GM18951 (cell line): ENCODE measurements around the gene CELSR1.

ENCODE experiments used
- POLR2A ChIP-seq: IDR thresholded peaks from 4 replicates; pipeline ENCODE4 v1.6.1; 2011; ENCODE audit warnings: mild to moderate bottlenecking; ENCODE audit not compliant: insufficient read length, insufficient read depth; ENCODE audit errors: extremely low read depth
- in situ Hi-C: fragments of 300-500 bp; cut with MboI; formaldehyde crosslinking; loops from one replicate; pipeline ENCODE4 v1.12.0; 2022; ENCODE audit warnings: low sequenced_read_pairs, mixed read lengths, inconsistent platforms; ENCODE audit not compliant: unreplicated experiment

The CELSR1 gene

GRCh38 chr22:46346680-46347405 lies 190.6 kb downstream of the CELSR1 start:
- TF ChIP-seq POLR2A = no peak
- in situ Hi-C loops = no loop called here

- in situ Hi-C loops = no loop called here
- no peak for TF ChIP-seq POLR2A
Measured at GRCh38 chr22:46340676-46341075, 196.7 kb downstream of the CELSR1 start.

GRCh38 chr22:46339956-46340355 lies 197.5 kb downstream of the CELSR1 start:
- in situ Hi-C loops = no loop called here
- no peak for TF ChIP-seq POLR2A

GRCh38 chr22:46338636-46339035 lies 198.8 kb downstream of the CELSR1 start:
- no peak for TF ChIP-seq POLR2A
- in situ Hi-C loops = no loop called here

GRCh38 chr22:46337870-46338269 lies 199.6 kb downstream of the CELSR1 start:
- in situ Hi-C loops = no loop called here
- TF ChIP-seq POLR2A = no peak

- TF ChIP-seq POLR2A = no peak
- in situ Hi-C loops = no loop called here
Measured at GRCh38 chr22:46336119-46337078, 201.0 kb downstream of the CELSR1 start.

GRCh38 chr22:46335201-46336118 lies 202.0 kb downstream of the CELSR1 start, which contains the start of gene TRMU:
Gene TRMU, plus strand, starts transcription at chr22:46335714. Its CDS starts 51 bp downstream, at chr22:46335765.
- TF ChIP-seq POLR2A = peak; percentile 86
- in situ Hi-C loops = no loop called here

- in situ Hi-C loops = no loop called here
- TF ChIP-seq POLR2A = no peak
Measured at GRCh38 chr22:46331496-46331895, 205.9 kb downstream of the CELSR1 start.

- no peak for TF ChIP-seq POLR2A
Measured at GRCh38 chr22:46330426-46330825, 207.0 kb downstream of the CELSR1 start.

GRCh38 chr22:46329616-46330015 lies 207.8 kb downstream of the CELSR1 start:
- in situ Hi-C loops = no loop called here
- TF ChIP-seq POLR2A = no peak

More at GRCh38 chr22:46330426-46330825, 207.0 kb downstream of the CELSR1 start:
- in situ Hi-C loops = no loop called here

GRCh38 chr22:46328797-46329196 lies 208.6 kb downstream of the CELSR1 start:
- TF ChIP-seq POLR2A = no peak
- in situ Hi-C loops = no loop called here

GRCh38 chr22:46327691-46328465 lies 209.5 kb downstream of the CELSR1 start:
- in situ Hi-C loops = no loop called here
- TF ChIP-seq POLR2A = no peak
